Measurements from ENCODE around the gene CCHCR1. TPM values are rescaled to one million over a fixed set of nuclear protein-coding genes. Genes with fewer than 3 reads are reported as not detected.

CCHCR1 gene
- total RNA-seq, 1 experiment from 2014 or later: 25.5 TPM

DNA sequence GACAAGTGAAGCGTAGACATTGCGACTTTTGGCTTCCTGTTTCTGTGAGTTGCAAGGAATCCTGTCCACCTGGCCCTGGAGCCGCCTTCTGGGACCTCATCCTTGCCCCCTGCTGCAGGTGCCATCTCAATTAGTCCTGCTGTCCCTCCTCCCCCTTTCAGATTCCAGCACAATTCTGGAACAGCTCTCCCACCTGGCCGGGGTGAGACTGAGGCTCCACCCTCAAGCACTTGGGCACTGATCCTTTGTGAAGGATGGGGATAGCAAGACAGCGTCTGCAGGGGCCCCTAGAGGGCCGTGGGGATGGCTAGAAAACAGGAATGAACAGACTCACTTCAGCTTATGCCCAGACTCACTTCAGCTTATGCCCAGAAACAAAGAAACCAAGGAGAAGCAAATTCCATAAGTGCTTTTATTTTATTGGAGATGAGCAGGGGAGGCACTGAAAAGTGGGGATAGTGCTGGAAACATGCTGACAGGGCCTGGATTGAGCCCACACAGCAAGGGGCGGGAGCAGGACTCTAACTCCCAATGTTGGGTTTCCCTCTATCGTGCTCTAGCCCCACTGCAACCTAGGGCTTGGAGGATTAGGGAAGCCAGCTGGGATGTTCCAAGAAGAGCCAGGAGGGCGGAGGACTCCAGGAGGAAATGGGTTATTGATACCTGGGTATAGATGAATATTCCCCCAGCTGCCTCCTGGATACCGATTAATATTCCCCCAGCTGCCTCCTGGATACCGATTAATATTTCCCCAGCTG lies 46.6 kb downstream of the CCHCR1 start:
- no peak for DNase-seq (ENCODE audit: low read depth)

DNA sequence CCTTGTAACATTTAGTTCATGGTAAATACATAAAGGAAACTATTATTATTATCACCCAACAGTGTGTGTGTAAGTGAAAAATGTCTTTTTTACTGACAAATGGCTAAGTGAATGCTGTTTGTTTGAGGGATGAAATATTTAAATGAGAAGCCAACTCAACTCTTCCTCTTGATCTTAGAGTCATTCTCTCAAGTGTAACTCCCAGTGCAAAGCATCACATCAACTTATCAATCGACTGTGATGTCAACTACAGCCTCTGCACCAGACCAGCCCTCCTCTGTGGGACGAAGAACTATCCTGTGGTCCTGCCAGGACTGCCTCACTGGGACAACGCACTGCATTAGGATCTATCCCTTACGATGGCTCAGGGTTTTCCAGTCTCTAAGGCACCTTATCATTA lies 50.5 kb downstream of the CCHCR1 start:
- no peak for DNase-seq (ENCODE audit: low read depth)

DNA sequence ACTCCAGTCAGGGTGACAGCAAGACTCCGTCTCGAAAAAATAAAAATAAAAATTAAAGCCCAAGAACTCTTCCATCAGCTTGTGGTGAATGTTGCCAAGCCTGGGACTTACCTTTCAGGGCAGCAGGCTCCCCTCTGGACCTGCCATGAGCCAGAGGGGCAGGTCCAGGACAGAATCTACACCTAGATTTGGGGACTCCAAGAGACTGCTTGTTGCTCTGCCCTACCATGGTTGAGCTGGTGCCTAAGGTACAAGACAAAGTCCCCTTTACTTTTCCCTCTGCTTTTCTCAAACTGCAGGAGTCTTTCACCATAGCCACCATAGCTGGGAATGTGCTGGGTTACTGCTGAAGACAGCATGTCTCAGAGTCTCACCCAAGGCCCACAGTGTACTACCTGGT lies 54.5 kb downstream of the CCHCR1 start:
- DNase-seq (ENCODE audit: low read depth): no peak

DNA sequence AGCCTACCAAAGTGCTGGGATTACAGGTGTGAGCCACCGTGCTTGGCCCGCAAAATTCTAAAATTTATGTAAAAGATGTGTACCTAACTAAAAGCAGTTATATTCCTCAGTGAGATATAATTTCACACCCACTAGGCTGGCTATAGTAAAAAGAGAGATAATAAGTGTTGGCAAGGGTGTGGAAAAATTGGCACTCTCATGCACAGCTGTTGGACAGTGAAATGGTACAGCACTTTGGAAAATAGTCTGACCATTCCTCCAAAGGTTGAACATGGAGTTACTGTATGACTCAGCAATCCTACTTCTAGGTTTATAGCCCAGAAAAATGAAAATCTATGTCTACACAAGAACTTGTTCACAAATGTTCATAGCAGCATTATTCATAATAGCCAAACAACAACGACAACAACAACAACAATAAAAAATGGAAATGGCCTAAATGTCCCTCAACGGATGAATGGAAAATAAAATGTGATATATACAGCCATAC lies 59.1 kb downstream of the CCHCR1 start:
- DNase-seq (ENCODE audit: low read depth): no peak

DNA sequence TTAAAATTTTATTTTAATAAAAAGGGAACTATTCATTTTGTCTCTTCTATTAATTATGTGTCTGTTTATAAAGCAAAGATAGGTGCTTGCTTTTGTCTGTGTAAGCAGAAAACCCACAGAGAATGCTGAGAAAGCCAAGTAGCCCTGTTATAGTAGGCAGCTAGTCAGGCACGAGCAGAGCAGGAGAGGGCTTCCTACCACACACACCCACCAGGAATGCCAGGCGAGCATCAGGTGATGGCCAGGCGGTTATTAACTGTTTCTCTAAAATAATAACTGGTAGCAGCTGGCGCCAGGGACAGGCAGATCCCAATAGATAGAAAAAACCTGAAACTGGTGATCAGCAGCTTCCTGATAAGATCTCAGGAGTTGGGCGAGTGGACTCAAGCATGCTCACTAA lies 60.9 kb downstream of the CCHCR1 start:
- DNase-seq (ENCODE audit: low read depth): no peak

GRCh38 chr6:31096215-31096614 lies 61.4 kb downstream of the CCHCR1 start:
- DNase-seq (ENCODE audit: low read depth): no peak

DNA sequence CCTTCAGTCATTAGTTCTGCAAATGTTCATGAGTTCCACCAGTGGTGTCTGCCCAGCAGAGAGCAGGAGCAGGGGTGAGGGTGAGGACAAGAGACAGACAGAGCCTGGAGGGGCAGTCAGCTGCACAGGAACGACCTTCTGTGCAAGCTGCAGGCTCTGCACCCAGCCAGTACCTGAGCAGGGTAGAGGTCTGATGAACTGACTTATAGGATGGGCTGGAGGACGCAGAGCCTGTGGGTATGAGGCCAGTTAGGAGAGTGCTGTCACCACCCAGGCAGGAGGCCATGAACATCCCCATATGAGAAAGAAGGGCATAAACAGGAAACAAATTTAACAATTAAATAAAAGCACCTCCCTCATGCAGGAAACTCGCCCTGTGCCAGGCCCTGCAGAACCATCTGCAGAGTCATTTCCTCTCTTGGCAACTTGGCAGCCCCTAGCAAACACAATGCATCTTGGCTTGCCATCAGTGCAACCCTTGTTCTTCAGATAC lies 63.2 kb downstream of the CCHCR1 start:
- DNase-seq (ENCODE audit: low read depth): peak; percentile 75

GRCh38 chr6:31092769-31093505 lies 64.7 kb downstream of the CCHCR1 start:
- DNase-seq (ENCODE audit: low read depth): no peak

Other genes starting within 250 kb of the CCHCR1 start
- gene GTF2H4, start 249.6 kb downstream of the CCHCR1 start, total RNA-seq (2014; rRNA removed; shearing (Covaris generic)): 11.4 and 17.7 TPM in 2 replicates
- 7.4 and 10.1 TPM in 2 replicates for gene VARS2, start 243.6 kb downstream of the CCHCR1 start, total RNA-seq (2014; rRNA removed; shearing (Covaris generic))
- not detected in 2 replicates for gene SFTA2, start 225.6 kb downstream of the CCHCR1 start, total RNA-seq (2014; rRNA removed; shearing (Covaris generic))
- gene MUCL3, start 216.8 kb downstream of the CCHCR1 start, total RNA-seq (2014; rRNA removed; shearing (Covaris generic)): not detected in 2 replicates
- gene MUC21, start 174.1 kb downstream of the CCHCR1 start, total RNA-seq (2014; rRNA removed; shearing (Covaris generic)): not detected in 2 replicates
- not detected in 2 replicates for gene MUC22, start 147.3 kb downstream of the CCHCR1 start, total RNA-seq (2014; rRNA removed; shearing (Covaris generic))
- not detected in 2 replicates for gene C6orf15, start 45.2 kb downstream of the CCHCR1 start, total RNA-seq (2014; rRNA removed; shearing (Covaris generic))
- gene PSORS1C1, start 43.0 kb downstream of the CCHCR1 start, total RNA-seq (2014; rRNA removed; shearing (Covaris generic)): 0.15 and 8.3 TPM in 2 replicates
- not detected in 2 replicates for gene CDSN, start 37.4 kb downstream of the CCHCR1 start, total RNA-seq (2014; rRNA removed; shearing (Covaris generic))
- not detected in 2 replicates for gene PSORS1C2, start 18.7 kb downstream of the CCHCR1 start, total RNA-seq (2014; rRNA removed; shearing (Covaris generic))
- gene TCF19, start 787 bp upstream of the CCHCR1 start, total RNA-seq (2014; rRNA removed; shearing (Covaris generic)): 84.1 and 130 TPM in 2 replicates
- gene POU5F1, start 12.9 kb upstream of the CCHCR1 start, total RNA-seq (2014; rRNA removed; shearing (Covaris generic)): 0.39 TPM in 1 of 2 replicates, not detected in the other
- 2,132 and 2,500 TPM in 2 replicates for gene HLA-C, start 114.3 kb upstream of the CCHCR1 start, total RNA-seq (2014; rRNA removed; shearing (Covaris generic))
- gene HLA-B, start 199.4 kb upstream of the CCHCR1 start, total RNA-seq (2014; rRNA removed; shearing (Covaris generic)): 5,375 and 6,541 TPM in 2 replicates
- gene MICA, start 245.8 kb upstream of the CCHCR1 start, total RNA-seq (2014; rRNA removed; shearing (Covaris generic)): 155 and 164 TPM in 2 replicates

Measured in M059J (cell line).